RWPE1 (cell line): ENCODE measurements around the gene ST13.

ENCODE experiments used
- CTCF ChIA-PET: fragments of 350-600 bp; sonication (Branson Sonifier 250); formaldehyde crosslinking; extraction: SDS; loops from one replicate; lab custom pipeline; 2021; lab: Yijun Ruan, JAX
- POLR2A ChIA-PET: fragments of 400-600 bp; formaldehyde crosslinking; extraction: SDS; loops from one replicate; lab custom pipeline; 2020; ENCODE audit warnings: antibody characterized with exemption; ENCODE audit not compliant: low non-redundant PET; lab: Yijun Ruan, JAX
- DNase-seq: peaks from one replicate; pipeline ENCODE4 v3.0.0; 2012; ENCODE audit warnings: low spot score
- H3K27ac ChIP-seq: fragments of 450-650 bp; 2 replicates; pipeline ENCODE4 v1.5.1; 2017
- TF ChIP-seq, protein P1 (sequence below): fragments of 450-650 bp; conservative IDR thresholded peaks from 2 replicates; pipeline ENCODE4 v1.5.1; 2017; ENCODE audit warnings: low read depth, mild to moderate bottlenecking

The ST13 gene

DNA sequence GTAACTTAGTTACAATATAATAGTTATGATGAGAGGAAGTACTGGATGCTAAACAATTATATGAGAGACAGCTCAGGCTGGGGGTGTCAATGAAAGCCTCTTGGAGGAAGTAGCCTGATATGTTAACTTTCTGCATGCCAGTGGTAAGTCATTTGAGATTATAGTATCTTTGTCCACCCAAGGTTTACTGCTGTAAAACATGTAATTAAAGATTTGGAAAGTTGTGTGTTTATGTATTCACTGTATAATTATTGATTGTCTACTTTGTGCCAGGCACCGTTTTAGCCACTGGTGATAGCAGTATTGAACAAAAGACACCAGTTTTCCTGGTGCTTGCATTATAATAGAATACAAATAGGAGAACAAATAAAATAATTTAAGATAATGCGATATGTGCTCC is 6.1 kb upstream of the ST13 start:
- TF ChIP-seq, protein P1, sequence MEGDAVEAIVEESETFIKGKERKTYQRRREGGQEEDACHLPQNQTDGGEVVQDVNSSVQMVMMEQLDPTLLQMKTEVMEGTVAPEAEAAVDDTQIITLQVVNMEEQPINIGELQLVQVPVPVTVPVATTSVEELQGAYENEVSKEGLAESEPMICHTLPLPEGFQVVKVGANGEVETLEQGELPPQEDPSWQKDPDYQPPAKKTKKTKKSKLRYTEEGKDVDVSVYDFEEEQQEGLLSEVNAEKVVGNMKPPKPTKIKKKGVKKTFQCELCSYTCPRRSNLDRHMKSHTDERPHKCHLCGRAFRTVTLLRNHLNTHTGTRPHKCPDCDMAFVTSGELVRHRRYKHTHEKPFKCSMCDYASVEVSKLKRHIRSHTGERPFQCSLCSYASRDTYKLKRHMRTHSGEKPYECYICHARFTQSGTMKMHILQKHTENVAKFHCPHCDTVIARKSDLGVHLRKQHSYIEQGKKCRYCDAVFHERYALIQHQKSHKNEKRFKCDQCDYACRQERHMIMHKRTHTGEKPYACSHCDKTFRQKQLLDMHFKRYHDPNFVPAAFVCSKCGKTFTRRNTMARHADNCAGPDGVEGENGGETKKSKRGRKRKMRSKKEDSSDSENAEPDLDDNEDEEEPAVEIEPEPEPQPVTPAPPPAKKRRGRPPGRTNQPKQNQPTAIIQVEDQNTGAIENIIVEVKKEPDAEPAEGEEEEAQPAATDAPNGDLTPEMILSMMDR = no peak
- ChIA-PET POLR2A (no interaction called here), CTCF (no interaction called here)
- no peak overlapping the region for H3K27ac ChIP-seq
- no peak for DNase-seq

DNA sequence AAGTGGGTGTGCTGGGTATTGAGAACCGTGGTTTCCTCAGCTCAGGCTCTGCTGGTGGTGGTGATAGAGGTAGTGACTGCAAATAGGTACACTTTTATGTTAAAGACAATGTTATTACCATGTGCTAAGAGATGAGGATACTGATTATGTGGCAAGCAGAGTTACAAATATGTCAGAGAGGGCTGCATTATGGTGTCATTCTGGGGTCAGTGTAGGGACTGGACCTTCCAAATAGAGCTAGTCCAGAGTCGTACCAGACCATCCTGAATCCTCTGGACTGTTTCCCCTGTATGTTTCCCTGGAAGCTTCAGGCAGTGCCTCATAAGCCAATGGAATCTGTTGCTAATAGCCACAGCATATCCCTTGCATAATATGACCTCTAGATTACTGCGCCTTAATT is 5.6 kb upstream of the ST13 start, which contains the start of gene DNAJB7:
Gene DNAJB7, minus strand, starts transcription at position 101 of the 400 bp plus-strand sequence. CDS start 119 bp downstream, outside the sequence.
- CTCF ChIA-PET = no interaction called here
- TF ChIP-seq, protein P1 = no peak
- H3K27ac ChIP-seq = no peak within 1 kb of the TSS
- DNase-seq = no peak
- POLR2A ChIA-PET = no interaction called here

DNA sequence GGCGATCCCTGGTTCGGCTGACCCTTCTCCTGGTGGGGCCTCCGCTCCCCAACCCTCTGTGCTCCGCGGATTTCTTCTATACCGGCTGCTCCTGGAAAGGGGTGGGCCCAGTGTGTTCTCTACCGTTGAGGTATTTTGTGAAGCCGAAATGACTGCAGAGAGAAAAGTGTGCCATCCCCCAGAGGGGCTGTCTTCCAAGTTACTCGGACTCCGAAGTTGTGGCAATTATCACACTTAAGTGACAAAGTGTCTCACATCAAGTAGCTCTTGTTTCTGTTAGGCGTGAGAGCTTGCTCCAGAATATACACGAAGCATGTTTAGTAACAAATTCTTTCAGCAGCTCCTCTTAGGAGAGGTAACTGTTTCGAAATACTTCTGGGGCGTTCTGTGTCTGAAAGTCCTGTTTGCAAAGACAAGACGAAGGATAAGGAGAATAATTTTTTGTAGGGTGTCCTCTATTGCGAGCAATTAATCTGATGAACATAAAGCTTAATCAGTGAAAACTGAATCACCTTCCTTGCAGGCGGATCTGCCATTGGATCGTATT is 943 bp upstream of the ST13 start:
- DNase-seq = no peak
- POLR2A ChIA-PET = interaction anchor here (0.5 kb wide), 1 partner anchor 37 kb away, joined by 5 read pairs; no protein-coding TSS in a partner anchor
- peak overlapping the region; percentile 97 for H3K27ac ChIP-seq

DNA sequence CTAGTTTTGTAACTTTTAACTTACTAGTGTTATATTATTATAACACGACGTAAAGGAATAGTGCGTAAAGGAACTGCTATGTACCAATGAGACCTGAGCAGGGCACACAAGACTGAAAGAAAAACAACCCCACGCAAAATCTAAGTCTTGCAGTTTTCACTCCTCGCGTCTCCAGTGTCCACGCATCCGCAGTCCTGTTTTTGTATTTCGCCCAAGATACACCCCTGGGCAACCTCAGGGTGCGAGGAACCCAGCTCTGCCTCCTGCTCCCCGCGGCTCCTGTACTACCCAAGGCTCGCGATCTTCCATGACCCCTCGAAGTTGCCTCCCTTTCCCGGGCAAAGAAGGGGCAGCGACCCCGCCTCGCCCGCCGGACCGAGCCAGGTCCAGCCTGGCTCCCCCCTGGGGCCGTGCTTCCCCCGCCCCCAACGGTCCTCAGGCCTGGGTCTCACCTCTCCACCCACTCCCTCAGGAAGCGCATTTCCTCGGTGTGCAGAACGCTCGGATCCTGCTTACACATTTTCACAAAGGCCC is 393 bp downstream of the ST13 start:
- POLR2A ChIA-PET = no interaction called here
- peak; percentile 5 for DNase-seq

More for the DNA sequence above, 943 bp upstream of the ST13 start:
- CTCF ChIA-PET = interaction anchor here (0.7 kb wide), 2 partner anchors 9 to 15 kb away, joined by 3 read pairs; no protein-coding TSS in a partner anchor
- TF ChIP-seq, protein P1 = no peak

DNA sequence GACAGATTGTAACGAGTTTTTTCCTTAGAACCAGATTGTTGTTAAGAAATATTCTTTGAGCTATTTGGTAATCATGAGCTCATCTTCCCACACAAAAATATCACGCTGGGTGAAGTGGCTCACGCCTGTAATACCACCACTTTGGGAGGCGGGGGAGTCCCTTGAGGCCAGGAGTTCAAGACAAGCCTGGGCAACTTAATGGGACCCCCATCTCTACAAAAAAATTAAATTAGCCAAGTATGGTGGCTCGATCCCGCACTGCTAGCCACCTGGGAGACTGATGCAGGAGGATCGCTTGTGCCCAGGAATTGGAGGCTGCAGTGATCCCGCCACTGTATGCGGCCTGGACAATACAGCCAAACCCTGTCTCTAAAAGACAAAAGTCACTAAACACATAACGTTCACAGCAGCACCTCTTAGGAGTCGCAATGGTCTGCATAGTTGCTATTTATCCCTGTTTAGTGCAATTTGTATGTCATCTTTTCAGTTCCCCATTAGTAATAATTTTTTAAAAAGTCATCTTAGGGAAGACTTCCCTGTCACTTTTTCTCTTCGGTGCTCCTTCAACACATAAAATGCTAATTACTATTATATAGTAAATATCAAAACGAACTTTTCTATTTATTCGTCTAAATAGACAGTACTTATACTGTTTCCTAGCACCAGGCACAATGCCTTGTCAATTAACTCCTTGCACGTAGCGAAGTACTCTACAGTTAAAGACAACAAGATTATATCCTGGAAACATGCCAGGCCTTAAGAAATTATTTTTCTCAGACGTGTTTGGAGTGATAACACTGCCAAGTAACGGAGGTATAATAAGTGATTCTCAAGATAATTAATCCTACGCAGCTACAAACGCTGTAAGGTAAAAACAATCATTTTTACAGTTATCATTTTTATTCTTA is 1.1 kb downstream of the ST13 start:
- POLR2A ChIA-PET = no interaction called here
- TF ChIP-seq, protein P1 = no peak
- H3K27ac ChIP-seq = peak overlapping the region; percentile 97
- no peak for DNase-seq
- CTCF ChIA-PET = interaction anchor here (0.6 kb wide), 1 partner anchor 67 kb away, joined by 3 read pairs; no protein-coding TSS in a partner anchor

More for the DNA sequence above, 393 bp downstream of the ST13 start:
- peak overlapping the region; percentile 97 for H3K27ac ChIP-seq
- TF ChIP-seq, protein P1 = no peak
- CTCF ChIA-PET = no interaction called here

DNA sequence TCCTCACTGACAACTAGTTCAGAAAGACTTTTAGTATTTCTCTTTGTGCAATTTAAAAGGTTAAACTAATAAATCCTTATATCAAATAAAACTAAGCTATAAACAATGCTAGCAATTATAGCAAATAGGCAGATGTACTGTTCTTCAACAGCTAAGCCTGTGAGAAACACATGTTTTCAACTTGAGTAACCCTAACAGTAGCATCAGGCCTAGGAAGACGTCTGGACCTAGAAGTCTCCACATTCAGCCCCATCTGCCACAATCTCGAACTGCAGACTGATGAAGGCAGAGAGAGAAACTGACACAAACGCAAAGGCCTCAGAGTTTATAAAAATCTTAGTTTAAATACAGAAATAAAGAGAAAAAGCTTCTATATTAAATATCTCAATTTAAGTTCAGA is 2.5 kb downstream of the ST13 start:
- no peak overlapping the region for H3K27ac ChIP-seq
- POLR2A ChIA-PET = no interaction called here
- DNase-seq = no peak
- CTCF ChIA-PET = interaction anchor here (0.6 kb wide), 1 partner anchor 208 kb away, joined by 3 read pairs; no protein-coding TSS in a partner anchor
- TF ChIP-seq, protein P1 = no peak
